Measurements from ENCODE around the gene UTS2B.

UTS2B gene, protein sequence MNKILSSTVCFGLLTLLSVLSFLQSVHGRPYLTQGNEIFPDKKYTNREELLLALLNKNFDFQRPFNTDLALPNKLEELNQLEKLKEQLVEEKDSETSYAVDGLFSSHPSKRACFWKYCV

DNA sequence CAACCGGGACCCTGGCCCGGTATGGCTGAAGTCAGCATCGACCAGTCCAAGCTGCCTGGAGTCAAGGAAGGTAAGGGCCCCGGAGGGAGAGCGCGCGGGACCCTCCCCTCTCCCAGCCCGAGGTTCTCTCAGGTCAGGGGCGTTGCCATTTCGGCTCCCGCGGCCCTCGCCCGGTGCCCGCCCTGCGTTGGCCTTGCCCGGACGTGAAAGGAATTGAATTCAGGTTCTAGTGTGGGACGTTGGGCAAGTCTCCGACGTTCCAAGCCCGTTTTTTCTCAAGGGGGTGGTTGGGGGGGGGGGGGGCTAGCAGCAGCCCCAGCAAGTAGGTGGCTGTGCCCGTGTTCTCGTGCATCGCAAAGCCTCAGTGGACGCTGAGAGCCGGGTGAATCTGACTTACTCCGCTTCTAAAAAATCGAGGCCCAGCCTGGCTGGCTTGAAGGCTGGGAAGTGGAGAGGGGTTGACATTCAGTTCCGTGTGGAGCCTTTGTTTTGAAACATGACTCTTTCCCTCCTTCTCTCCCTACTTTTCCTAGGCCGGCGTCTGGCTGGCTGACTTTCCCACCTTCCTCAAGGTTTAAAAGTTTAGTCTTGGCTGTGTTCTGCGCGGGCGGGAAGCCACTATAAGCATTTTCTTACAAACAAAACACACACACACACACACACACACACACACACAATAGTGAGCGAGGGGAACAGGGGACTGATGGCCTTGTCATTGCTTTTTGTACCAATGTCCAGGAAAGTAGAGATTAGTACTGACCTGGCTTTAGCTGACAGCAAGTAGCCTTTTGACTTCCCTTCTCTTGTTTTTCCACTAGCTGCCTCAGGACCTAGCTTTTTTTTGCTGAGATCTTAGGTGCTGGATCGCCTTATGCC is at the start of gene UTS2B:
UTS2B (minus strand) TSS at position 873 of the 876 bp plus-strand sequence. CDS start 48,337 bp downstream, outside the sequence.
- peak; percentile 58 for DNase-seq (ENCODE audit: low spot score)

DNA sequence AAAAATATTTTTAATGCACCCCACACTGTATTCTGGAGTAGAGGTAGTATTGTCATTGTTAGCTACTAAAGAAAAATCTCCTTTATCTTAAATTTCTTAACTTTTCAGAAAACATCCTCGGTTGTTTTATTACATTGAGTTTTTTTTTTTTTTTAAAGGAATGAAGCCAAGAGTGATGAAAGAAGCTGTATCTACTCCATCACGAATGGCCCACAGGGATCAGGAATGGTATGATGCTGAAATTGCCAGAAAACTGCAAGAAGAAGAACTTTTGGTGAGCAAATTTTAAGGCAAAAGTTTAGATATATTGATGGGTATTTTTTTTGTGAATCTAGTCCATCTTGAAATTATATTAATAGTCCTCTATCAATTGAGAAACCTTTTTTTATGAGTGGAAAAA is 49.7 kb upstream of the UTS2B start:
- no peak for DNase-seq (ENCODE audit: low spot score)

DNA sequence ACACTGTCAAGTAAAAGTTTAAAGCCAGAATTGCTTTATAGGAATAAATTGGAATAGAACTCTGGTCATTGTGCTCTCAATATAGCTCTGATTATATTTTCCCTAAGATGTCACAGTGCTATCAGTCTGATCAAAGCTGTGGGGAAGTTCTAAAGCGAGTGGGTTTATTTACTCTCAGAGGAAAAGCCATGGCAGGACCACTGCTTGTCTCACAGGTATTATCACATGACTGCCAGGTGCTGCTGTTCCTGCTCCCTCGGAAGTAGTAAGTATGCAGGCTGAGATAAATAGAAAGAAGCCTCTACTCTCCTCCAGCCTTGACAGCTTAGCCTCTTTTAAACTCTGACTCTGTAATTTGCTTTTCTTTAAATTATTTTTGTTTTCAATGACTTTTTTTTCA is 49.1 kb upstream of the UTS2B start:
- DNase-seq (ENCODE audit: low spot score): no peak

DNA sequence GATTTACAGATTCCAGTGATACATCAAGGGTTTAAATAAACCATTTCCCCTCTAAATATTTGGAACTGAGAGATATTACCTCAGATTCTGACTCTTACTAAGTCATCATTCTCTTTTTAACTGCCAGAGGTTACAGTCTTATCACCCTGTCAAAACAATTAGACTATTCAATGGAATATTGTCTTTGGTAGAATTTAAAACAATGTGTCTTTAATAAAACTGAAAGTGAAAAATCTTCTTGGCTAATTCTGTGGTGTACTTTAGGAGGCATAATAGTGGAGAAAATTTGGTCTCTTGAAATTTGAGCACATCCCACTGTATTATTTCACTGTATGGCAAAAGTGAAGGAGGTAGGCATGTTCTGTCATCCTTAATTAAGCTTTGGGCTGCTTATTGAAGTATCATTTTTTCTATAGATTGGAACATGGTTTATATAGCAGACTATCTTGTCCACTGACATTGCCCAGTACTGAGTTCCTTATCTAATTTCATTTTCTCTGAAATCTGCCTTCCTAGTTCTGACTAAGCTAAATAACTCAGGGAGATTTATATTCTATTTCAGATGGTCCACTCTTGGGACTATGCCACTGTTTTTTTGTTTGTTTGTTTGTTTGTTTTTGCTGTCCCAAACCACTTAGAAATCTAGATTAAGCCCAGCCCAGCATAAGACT is 48.0 kb upstream of the UTS2B start:
- no peak for DNase-seq (ENCODE audit: low spot score)

DNA sequence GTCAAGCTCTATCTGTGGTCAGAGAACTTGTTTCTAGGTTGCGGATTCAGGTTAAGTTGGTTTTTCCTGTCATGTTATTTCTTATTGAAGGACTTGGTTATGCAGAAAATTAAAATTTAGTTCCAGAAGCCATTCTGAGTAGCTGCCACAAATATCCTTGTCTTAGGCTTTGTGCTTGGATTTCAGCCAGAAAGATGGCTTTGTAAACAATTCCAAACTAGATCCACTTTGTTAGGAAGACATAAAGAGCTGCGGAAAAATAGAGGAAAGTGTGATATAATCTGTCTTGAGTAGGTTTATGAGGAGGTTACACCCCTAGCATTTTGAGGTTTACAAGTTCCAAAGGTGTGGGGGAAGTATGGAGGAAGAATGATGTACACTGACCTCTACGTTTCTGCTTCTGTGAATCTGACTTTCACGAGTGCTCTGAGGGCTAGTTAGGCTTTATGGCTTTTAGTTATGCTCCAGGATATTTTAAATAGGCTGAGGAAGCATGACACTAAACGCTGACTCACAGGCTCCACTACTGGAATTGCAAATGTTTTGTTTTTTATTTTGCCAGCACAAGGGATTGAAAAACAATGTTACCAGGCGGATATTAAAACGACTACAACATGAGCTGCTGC is 46.3 kb upstream of the UTS2B start:
- peak; percentile 59 for DNase-seq (ENCODE audit: low spot score)

DNA sequence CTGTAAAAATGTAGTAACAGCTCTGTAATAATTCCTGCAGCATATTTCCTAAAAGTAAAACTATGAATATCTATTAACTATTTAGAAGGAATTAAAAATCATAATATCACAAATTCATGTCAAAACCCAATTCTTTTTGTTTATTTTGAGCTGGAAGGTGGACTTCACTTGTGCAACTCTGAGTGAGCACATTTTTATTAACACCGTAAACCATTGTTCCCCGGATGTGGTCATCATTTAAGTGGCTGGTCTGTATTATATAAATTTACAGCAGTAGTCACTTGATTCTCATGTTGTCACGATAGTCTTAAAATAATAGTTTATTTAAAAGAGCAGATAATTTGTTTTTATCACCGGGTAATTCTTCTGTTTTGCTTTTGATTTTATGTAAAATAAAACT is 43.0 kb upstream of the UTS2B start:
- no peak for DNase-seq (ENCODE audit: low spot score)

DNA sequence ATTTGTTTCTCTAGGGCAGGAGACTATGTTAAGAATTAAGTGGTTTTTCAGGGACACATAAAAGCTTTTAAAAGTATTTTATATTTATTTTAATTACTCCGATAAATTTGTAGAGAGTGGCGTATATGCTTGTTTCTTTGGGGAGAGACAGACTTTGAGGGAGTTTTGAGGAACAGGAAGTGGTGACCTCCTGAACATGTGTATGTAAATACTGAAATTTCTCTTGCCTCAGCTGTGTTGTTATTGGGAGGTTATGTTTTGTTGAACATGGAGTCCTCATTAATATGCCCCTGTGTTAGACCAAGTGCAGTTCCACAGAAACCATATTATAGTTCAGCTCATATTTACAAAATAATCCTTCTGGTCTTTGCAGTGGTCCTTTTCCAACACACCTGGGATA is 41.8 kb upstream of the UTS2B start:
- DNase-seq (ENCODE audit: low spot score): no peak

DNA sequence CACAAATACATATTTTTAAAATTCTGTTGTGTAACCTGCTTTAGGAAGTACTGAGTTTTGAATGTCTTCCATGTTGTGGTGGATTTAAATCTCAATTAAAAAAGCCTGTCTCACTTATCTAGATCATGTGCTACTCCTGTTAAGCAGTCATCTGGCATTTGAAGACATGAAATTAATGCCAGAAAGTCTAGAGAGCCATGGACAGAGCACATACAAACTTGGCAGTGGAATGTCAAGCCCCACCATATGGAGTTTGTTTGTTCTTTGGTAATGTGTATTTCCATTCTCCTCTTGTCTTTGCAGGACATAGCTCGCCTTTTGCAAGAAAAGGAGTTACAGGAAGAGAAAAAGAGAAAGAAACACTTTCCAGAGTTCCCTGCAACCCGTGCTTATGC is 39.3 kb upstream of the UTS2B start:
- peak; percentile 10 for DNase-seq (ENCODE audit: low spot score)

DNA sequence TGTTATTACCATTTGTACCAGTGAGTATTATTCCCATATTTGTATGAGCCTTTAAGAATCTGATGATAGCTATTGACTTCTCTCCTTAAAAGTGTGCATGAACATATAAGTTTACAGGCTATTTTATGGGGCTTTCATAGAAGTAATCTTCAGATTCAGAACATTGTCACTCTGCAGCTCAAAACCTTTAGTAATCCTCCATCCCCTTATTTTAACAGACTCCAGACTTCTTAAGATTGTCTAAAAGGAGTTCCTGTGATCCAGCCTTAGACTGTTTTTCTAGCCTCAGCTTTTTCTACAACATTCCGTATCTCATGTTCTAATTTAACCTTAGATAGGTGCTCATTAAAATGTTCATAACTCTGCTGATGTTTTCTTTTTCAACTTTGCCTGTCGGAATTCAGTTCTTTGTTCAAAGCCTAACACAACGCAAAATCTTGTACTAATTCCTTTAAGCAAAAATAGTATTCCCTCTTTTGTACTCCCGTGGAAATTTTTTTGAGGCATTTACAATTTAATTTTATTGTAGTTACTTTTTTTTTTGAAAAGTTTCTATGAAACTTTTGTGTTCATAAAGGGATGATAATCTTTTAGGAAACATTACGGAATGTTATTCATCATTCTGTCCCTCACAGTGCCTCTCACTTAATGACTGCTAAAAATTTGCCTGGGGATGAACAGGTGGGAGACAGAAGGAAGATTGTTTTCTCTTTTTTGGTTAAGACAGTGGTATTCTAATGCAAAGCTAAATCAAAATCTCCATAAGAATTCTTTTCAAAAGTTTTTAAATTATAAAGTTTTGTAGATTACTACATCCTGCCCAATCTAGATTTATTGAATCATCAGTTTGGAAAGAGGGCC is 38.7 kb upstream of the UTS2B start:
- DNase-seq (ENCODE audit: low spot score): no peak

DNA sequence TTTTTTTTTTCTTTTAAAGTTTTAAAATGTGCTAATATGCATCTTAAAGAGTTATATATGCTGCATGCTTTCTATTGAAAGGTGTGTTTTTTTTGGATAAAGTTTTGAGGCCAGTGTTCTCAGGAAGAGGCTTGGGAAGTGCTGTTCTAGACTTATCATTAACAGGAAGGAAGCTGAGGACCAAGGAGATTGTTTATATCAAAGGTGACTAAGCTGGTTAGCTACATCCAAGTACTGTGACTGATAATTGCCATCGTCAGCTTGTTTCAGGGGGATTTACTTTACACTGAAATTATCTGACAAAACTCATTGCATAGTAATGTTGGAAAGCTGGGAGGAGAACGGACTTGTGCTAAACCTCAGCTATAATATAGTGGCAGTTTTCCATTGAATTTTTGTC is 36.3 kb upstream of the UTS2B start:
- no peak for DNase-seq (ENCODE audit: low spot score)

DNA sequence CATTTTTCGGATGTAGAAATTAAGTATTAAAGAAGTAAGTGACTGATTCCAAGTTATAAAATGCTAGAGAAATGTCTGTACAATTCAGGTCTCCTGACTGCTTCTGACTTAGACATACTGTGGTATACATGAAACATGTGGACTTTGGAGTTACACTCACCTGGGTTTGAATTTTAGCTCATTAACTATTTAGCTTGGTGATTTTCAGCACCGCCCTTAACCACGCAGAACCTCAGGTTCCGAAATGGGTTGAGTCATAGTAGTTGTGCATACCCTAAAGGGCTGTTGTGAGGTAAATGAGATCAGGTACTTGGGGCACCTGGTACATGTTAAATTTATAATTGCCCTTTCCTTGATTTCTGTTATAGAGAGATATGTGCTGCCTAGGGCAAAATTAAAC is 32.9 kb upstream of the UTS2B start:
- DNase-seq (ENCODE audit: low spot score): no peak

DNA sequence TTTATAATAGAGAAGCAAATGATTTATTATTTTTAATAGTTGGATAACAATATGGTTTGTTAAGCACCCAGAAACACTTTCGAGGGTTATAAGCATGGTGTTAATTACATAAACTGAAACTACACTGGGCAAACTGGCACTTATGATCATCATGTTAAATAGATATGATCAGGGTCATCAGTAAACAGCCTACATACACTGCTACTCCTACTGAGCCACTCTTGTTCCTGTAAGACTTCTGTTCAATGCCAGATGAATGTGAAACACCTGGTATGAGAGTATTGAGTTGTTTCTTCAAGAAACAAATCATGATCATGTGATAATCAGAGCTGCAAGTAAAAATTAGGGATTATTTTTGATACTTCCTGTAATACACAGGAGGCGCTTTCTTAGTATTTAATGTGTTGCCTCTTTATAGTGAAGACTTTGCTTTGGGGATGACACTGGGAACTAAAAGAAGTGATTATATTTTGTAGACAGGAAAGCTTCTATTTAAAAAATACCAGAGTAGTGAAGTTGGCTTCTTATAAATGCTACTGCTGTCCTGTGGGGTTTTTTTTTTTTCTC is 32.3 kb upstream of the UTS2B start:
- DNase-seq (ENCODE audit: low spot score): no peak

DNA sequence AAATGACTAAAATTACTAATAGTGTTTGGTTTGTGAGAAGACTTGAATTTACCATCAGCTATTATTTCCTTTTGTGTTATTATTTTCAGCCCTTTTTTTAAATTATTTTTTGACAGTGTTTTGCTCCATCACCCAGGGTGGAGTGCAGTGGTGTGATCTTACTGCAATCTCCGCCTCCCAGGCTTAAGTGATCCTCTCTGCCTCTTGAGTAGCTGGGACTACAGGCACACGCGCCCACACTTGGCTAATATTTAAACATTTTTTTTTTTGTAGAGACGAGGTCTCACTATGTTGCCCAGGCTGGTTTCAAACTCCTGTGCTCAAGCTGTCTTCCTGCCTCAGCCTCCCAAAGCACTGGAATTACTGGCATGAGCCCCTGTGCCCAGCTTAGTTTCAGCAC is 31.7 kb upstream of the UTS2B start:
- no peak for DNase-seq (ENCODE audit: low spot score)

DNA sequence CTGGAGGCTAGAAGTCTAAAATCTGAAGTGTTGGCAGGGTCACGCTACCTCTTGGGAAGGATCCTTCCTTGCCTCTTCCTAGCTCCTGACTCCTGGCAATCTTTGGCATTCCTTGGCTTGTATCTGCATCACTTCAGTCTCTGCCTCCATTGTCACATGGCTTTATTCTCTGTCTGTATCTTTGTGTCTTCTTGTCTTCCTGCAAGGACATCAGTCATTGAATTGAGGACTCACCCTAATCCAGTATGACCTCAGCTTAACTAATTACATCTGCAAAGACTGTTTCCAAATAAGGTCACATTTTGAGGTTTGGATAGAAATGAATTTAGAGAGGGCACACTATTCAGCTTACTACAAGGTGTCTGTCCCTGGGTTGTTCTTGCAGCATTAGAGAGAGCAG is 31.1 kb upstream of the UTS2B start:
- no peak for DNase-seq (ENCODE audit: low spot score)

DNA sequence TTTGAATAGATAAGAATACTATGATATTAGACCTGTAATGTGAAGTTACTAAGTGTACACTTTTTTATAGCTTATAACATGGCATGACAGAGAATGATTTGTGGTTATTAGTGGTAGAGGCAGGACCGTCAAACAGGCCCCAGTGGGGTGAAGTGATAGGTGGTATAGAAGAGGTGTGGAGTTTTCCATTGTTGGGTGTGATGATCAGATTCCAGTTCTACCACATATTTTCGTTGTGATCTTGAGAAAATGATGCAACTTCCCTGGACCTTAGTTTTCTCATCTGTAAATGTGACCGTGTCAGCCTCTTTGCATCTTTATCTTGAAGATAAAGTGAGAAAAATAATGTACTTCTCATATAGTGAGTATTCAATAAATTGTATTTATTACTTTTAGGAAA is 30.3 kb upstream of the UTS2B start:
- no peak for DNase-seq (ENCODE audit: low spot score)

DNA sequence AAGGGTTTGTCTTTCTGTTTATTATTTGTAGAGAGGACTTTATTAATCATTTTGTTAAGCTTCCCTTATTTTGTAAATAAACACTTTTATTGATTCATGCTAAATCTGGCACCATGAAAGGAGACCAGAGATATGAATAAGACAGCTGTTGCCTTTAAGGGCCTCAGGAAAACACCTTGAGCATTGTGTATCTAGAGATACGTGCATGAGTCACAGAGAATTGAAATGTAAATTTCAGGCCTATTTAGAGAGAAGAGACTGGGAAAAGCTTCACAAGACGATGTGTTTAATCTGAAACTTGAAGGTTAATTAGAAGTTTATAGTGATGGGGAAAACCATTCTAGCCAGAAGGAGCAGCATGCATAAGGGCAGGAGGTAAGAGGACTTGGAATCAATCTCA is 28.6 kb upstream of the UTS2B start:
- no peak for DNase-seq (ENCODE audit: low spot score)

DNA sequence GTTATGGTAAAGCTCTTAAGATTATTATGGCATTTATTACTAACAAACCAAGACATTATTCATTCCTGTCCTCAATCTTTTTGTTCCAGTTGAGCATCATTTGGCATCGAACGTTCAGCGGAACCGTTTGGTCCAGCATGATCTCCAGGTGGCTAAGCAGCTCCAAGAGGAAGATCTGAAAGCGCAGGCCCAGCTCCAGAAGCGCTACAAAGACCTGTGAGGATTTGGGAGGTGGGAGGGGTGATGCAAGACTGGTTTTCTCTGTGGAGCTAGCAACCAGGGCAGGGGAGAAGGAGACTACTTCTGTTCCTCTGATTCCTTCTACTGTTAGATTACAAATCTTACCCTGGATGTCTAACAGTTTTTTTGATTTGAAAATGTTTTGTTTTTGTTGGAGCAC is 27.6 kb upstream of the UTS2B start:
- no peak for DNase-seq (ENCODE audit: low spot score)

DNA sequence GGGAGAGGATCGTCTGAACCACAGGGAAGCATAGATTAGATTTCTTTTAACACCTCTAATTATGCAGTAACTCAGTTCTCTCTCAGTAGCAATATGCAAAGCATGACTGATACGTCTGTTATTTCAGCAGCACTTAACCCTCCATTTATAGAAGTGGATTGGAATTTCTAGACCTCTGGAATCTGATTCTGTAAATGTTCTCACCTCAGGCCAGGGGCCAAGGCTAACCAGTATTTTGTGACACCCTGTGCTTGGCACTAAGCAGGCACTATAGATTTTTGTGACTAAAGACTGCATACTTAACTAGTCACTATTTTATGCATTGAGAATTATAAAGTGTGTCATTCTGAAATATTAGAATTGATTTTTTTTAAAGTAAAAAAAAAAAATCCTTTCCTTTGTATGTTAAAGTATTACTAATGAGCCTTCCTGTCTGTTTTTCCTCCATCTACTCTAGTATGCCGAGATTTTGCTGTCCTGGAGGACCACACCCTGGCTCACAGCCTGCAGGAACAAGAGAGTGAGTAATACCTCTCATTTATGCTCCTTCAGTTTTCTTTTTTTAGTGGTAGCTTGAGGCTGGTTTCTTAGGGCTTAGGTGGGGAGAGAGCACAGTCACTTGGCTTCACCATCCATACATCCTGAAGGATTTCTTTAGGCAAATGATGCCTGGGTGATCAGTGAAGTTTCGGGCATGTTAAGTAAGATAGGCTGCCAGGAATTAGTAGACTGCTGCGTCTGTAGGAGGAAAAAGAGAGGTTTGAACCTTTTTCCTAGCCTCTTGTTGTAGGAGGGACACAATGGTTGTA is 26.5 kb upstream of the UTS2B start:
- peak; percentile 50 for DNase-seq (ENCODE audit: low spot score)

DNA sequence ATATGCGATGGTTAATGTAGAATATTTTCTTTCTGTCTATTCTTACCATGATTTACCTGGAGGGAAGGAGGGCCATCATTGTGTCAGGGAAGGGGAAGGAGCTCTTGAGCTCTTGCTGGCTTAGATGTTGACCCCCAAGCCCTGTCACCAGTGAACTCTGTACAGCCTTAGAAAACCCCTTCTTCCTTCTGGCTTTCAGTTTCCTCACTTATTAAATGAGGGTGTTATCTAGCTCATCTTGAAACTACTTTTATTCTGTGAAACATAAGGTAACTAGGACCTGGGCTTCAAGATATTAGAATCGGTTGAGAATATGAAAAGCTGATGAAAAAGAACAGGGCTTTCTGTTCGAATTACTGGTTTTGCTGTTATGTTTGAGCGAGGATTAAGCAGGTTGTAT is 25.1 kb upstream of the UTS2B start:
- DNase-seq (ENCODE audit: low spot score): no peak

DNA sequence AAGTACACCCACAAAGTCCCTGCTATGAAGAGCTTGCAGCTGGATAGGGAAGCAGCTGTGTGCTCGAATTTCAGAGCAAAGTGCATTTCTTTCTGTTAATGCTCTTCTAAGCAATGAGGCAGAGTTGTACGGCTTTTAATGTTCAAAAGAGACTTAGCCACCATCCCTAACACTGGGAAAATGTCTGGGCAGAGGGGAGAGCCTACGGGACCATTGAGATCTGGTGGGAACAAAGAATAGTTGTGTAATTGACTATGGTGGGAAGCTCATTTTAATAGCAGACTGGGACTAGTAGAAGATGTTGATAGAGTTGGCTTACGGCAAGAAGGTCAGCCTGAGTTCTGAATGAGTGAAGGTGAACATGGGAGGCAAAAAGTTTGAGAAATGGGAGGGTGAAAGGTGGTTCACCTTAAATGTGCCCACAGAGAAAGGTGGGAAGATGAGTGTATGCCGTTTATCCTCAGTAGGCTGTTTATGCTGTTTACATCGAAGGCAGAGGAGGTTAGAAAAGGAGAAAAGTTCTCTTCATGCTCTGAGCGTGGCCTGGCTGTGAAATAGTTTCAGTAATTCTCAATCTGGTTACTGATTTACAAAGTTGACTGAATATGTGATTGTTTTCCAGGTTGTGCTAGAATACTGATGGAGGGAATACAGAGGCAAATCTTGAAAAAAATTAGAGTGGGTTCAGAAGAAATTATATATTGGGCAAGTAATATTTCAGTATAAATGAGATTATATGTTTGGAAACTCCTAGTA is 22.9 kb upstream of the UTS2B start:
- no peak for DNase-seq (ENCODE audit: low spot score)
